Right lobe of liver (tissue), 6 donors: Measurements from ENCODE around the gene BMAL1. TPM values are rescaled to one million over a fixed set of nuclear protein-coding genes. Genes with fewer than 3 reads are reported as not detected.

ENCODE experiments used
- ATAC-seq, 4 donors: fragments of 200-7000 bp; cut with Tn5 transposase; one replicate each; pipeline ENCODE4 v1.9.1; 2020; ENCODE audit warnings: mild to moderate bottlenecking in 4 of 4, moderate library complexity in 4 of 4
- DNase-seq, 3 donors: peaks; one replicate each; pipeline ENCODE4 v3.0.0-alpha.2; 2020
- H3K27ac ChIP-seq, 3 donors: fragments of 200-600 bp; one replicate each; pipeline ENCODE4 v1.8.0; 2022
- H3K27me3 ChIP-seq, 2 donors: fragments of 200-600 bp; one replicate each; pipeline ENCODE4 v1.8.0; 2022
- H3K36me3 ChIP-seq, 4 donors: fragments of 200-600 bp; sonication (generic) in 1 of 4; one replicate each; pipeline versions ENCODE4 v1.5.1 to v1.8.0; 2017 to 2022; ENCODE audit warnings: control low read depth in 1 of 4
- H3K4me1 ChIP-seq, 4 donors: fragments of 200-600 bp; sonication (generic) in 1 of 4; one replicate each; pipeline versions ENCODE4 v1.5.1 to v1.8.0; 2017 to 2022; ENCODE audit warnings: control low read depth in 1 of 4
- H3K4me3 ChIP-seq, 3 donors: fragments of 200-600 bp; one replicate each; pipeline ENCODE4 v1.8.0; 2022
- H3K9me3 ChIP-seq, 4 donors: fragments of 200-600 bp; sonication (generic) in 1 of 4; one replicate each; pipeline versions ENCODE4 v1.5.1 to v1.8.0; 2017 to 2022; ENCODE audit warnings: control low read depth in 1 of 4
- POLR2A ChIP-seq: fragments of 450-650 bp; IDR thresholded peaks from one replicate; pipeline ENCODE4 v1.6.1; 2017; ENCODE audit warnings: antibody characterized with exemption, mild to moderate bottlenecking
- WGBS: methylation state at CpG from one replicate; pipeline ENCODE4 v1.1.6; 2018; ENCODE audit warnings: low coverage, low lambda C conversion rate; ENCODE audit not compliant: insufficient coverage; ENCODE audit errors: missing lambda C conversion rate; 5-methylcytosine and 5-hydroxymethylcytosine counted together
- intact Hi-C, 2 donors: fragments of 100-400 bp; cut with DNase I; formaldehyde crosslinking; loops; one replicate each; pipeline versions ENCODE4 v1.11.2 to v1.14.1; 2022
- total RNA-seq, 6 experiments: library from RNA; depleted of rRNA in 2 of 6; stranded (reverse); fragments of >200 nt in 2 of 6; fragmentation: NEBNext Ultra II Directional in 3 of 6; extraction: Animal tissue kit (Norgen Biotek cat#: 25700) in 3 of 6; gene quantifications; one replicate each; pipeline versions ENCODE4 v1.1.0 to v1.2.4, GENCODE V29; 2016 to 2023
- TF ChIP-seq, protein P1 (sequence below), 4 donors: fragments of 200-600 bp in 3 of 4; fragments of 450-650 bp in 1 of 4; IDR thresholded peaks; one replicate each; pipeline versions ENCODE4 v1.5.1 to v1.8.0; 2016 to 2022; ENCODE audit warnings: antibody characterized with exemption in 4 of 4, mild to moderate bottlenecking in 2 of 4
- donor health status: DM: no; HTN: yes; CAD: no.
- donor health status: DM: no; HTN: no; CAD: no.
- donor health status: DM: no; HTN: no; CAD: no.
- donor health status: DM: no; HTN: yes; CAD: no.
- donor health status: DM: no; HTN: yes; CAD: no.

BMAL1 gene
- total RNA-seq, 6 experiments from 2014 or later: 9.9 to 38.0 (median 12.9) TPM

DNA sequence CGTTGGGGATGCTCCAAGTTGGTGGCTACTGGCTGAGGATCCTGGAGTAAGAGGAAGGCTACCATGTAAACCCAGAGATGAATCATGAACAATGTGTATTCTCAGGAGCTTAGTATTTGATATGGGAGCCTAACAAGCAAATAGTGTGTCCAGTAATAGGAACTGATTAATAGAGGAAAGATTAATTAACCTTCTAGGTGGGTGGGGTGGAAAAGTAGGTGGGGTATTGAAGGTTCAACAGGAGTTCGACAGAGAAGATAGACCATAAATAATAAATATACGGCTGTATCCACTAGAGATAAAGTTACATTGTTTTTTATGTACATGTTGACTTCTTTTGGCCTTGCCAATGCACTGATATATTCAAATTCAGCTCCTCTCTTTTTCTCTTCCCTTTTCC lies 43.1 kb downstream of the BMAL1 start:
- H3K27ac ChIP-seq: no peak overlapping the region
- H3K9me3 ChIP-seq: no peaks in the 10 kb centered on the region
- TF ChIP-seq, protein P1, sequence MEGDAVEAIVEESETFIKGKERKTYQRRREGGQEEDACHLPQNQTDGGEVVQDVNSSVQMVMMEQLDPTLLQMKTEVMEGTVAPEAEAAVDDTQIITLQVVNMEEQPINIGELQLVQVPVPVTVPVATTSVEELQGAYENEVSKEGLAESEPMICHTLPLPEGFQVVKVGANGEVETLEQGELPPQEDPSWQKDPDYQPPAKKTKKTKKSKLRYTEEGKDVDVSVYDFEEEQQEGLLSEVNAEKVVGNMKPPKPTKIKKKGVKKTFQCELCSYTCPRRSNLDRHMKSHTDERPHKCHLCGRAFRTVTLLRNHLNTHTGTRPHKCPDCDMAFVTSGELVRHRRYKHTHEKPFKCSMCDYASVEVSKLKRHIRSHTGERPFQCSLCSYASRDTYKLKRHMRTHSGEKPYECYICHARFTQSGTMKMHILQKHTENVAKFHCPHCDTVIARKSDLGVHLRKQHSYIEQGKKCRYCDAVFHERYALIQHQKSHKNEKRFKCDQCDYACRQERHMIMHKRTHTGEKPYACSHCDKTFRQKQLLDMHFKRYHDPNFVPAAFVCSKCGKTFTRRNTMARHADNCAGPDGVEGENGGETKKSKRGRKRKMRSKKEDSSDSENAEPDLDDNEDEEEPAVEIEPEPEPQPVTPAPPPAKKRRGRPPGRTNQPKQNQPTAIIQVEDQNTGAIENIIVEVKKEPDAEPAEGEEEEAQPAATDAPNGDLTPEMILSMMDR (IDR thresholded peaks at IDR 0.05): no peak
- TF ChIP-seq POLR2A: no peak
- H3K27me3 ChIP-seq: no peaks in the 10 kb centered on the region
- H3K36me3 ChIP-seq: no peaks in the 10 kb centered on the region
- ATAC-seq (no peak), DNase-seq (no peak)
- intact Hi-C loops: no loop called here
- 58% methylated on average over 3 of the region's 3 CpGs for WGBS
- H3K4me3 ChIP-seq: no peak overlapping the region
- peaks cover 0 to 46% (median 16%) of the 10 kb centered on the region in 4 donors for H3K4me1 ChIP-seq

DNA sequence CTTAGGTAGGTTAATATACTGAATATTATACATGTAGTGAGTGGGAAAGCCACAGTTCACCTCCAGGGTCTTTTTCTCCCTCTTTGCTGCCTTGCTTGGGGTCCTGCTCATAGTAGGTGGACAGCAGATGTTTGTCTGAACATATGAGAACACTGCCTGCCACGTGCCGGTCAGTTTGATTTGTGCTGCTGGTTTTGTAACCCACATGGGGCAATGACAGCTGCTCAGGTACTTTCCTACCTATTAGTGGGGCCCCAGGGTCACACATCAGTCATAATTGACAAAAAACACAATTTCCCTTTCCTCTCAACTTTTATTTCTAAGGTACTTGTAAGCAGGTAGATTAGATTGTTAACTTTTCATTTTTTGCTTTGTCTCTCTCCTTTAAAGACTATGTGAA lies 43.8 kb downstream of the BMAL1 start:
- Histone ChIP-seq H3K9me3 (no peaks in the 10 kb centered on the region), H3K4me3 (no peak overlapping the region), H3K27me3 (no peaks in the 10 kb centered on the region), H3K36me3 (no peaks in the 10 kb centered on the region), H3K4me1 (peaks cover 0 to 39% (median 11%) of the 10 kb centered on the region in 4 donors), H3K27ac (no peak overlapping the region)
- TF ChIP-seq, protein P1 (IDR thresholded peaks at IDR 0.05): no peak
- no peak for TF ChIP-seq POLR2A
- intact Hi-C loops: no loop called here
- ATAC-seq (no peak), DNase-seq (no peak)
- WGBS: 83% methylated on average over 2 of the region's 2 CpGs

DNA sequence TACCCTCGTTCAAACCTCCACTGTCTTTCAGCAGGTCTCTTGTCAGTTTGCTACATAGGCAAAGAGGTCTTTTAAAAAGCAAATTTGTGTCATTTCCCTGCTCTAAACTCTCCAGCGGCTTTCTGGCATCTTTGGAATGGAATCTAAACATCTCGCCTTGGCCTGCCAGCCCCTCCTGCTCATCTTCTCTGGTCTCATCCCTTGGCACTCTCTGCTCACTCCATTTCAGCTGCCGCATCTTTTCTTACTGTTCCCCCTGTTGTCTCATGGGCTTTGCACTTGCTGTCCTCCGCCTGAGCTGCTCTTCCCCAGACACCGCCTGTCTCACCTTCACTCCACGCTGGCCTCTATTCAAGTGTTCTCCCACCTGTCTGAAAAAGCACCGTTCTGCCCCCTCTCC lies 46.6 kb downstream of the BMAL1 start:
- DNase-seq (no peak), ATAC-seq (no peak)
- H3K4me1 ChIP-seq: peaks cover 0 to 12% (median 1%) of the 10 kb centered on the region in 4 donors
- H3K27me3 ChIP-seq: no peaks in the 10 kb centered on the region
- no peaks in the 10 kb centered on the region for H3K9me3 ChIP-seq
- no peak overlapping the region for H3K27ac ChIP-seq
- intact Hi-C loops: no loop called here
- TF ChIP-seq POLR2A: no peak
- TF ChIP-seq, protein P1 (IDR thresholded peaks at IDR 0.05): no peak
- no peaks in the 10 kb centered on the region for H3K36me3 ChIP-seq
- no peak overlapping the region for H3K4me3 ChIP-seq
- WGBS: 94% methylated on average over 7 of the region's 8 CpGs

DNA sequence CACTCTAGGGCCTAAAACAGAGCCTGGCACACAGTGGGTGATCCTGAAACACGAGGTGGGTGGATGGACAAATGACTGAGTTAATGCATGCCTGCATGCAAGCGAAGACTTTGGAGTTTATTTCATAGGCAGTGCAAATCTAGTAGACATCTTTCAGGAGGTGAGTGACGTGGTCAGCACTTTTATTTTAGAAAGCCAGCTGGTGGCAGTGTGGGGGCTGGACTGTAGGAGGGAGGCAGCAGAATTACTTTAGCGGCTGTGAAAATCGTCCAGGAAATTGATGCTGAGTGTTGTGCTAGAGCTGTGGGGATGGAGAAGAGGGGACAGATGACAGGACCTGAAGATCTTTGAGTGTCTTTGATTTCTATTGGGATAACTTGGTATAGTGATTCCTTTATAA lies 47.1 kb downstream of the BMAL1 start:
- H3K4me1 ChIP-seq: peaks cover 0 to 13% (median 2%) of the 10 kb centered on the region in 4 donors
- ATAC-seq: no peak
- WGBS: 62% methylated on average over 5 of the region's 5 CpGs
- intact Hi-C loops: no loop called here
- H3K27me3 ChIP-seq: no peaks in the 10 kb centered on the region
- H3K27ac ChIP-seq: no peak overlapping the region
- no peak for TF ChIP-seq POLR2A
- TF ChIP-seq, protein P1 (IDR thresholded peaks at IDR 0.05): no peak
- H3K9me3 ChIP-seq: no peaks in the 10 kb centered on the region
- no peak for DNase-seq
- H3K36me3 ChIP-seq: no peaks in the 10 kb centered on the region
- no peak overlapping the region for H3K4me3 ChIP-seq

DNA sequence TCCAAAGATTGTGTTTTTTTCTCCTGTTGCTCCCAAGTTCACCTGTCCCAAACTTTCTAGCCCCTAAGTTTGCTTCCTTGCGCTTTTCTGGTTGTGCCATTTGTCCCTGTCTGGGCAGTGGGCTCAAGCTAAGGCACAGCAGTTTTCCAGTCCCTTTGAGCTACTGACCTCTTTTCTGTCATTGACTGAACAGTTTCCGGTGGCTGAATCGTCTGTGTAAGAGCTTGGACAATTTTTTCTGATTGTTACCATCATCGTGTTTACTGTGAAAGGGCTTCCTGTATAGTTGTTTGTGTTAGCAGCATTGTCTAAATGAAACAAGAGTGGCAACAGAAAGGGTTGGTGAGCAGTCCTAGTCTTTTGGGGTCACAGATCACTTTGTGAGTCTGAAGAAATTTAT lies 49.8 kb downstream of the BMAL1 start:
- H3K9me3 ChIP-seq: no peaks in the 10 kb centered on the region
- no peak overlapping the region for H3K4me3 ChIP-seq
- peaks cover 0 to 32% (median 12%) of the 10 kb centered on the region in 4 donors for H3K4me1 ChIP-seq
- no peak for TF ChIP-seq POLR2A
- TF ChIP-seq, protein P1 (IDR thresholded peaks at IDR 0.05): no peak
- H3K36me3 ChIP-seq: no peaks in the 10 kb centered on the region
- H3K27me3 ChIP-seq: no peaks in the 10 kb centered on the region
- DNase-seq (no peak), ATAC-seq (peak in 3 of 4 donors; percentile 25 to 56 (median 45))
- intact Hi-C loops: no loop called here
- WGBS: 58% methylated on average over 4 of the region's 4 CpGs
- no peak overlapping the region for H3K27ac ChIP-seq
